ENCODE data around the gene MLH3. TPM values are rescaled to one million over a fixed set of nuclear protein-coding genes. Genes with fewer than 3 reads are reported as not detected.

MLH3 gene
- total RNA-seq, 4 donors from 2014 or later = 24.5 to 40.7 (median 32.9) TPM

DNA sequence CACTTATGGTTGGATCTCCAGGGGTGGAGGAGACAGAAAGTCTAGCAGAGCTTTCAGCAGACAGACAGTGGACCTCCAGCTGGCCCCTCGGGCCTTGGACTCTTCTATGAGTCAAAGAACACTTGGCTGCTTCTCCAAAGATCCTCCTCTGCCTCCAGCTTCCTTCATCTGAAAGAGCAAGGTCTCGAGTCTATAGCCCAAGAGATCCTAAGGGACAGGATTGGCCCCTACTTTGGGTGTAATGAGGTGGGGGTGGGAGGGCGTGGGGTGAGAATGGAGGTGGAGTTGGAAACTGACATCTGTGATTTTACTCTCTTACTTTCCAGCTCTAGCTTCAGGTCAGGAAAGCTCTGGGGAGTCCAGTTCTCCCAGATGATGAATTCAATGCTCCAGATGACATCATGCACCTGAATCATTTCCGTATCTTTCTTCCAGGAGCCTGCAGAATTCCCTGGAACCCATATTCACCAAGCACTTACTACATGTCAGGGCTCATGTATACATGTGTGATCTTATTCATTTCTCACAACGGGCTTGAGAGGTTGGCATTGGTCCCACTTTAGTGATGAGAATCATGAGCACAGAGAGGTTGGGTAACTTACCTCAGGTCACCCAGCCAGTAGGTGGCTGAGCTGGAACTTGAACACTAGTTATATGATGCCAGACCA, 85.6 kb downstream of the MLH3 start:
- DNase-seq (ENCODE audit: extremely low spot score) = no peak
- Histone ChIP-seq H3K4me3 (no peak overlapping the region), H3K27me3 (no peaks in the 10 kb centered on the region), H3K4me1 (peaks cover 10 to 34% (median 23%) of the 10 kb centered on the region in 4 donors), H3K9me3 (no peaks in the 10 kb centered on the region), H3K36me3 (no peaks in the 10 kb centered on the region), H3K27ac (replicated peaks in 1 of 4) (no peak overlapping the region)
- no peak for TF ChIP-seq POLR2A (IDR thresholded peaks at IDR 0.05; ENCODE audit: low read depth)
- TF ChIP-seq EP300 (IDR thresholded peaks at IDR 0.05) = no peak
- TF ChIP-seq, protein P1, sequence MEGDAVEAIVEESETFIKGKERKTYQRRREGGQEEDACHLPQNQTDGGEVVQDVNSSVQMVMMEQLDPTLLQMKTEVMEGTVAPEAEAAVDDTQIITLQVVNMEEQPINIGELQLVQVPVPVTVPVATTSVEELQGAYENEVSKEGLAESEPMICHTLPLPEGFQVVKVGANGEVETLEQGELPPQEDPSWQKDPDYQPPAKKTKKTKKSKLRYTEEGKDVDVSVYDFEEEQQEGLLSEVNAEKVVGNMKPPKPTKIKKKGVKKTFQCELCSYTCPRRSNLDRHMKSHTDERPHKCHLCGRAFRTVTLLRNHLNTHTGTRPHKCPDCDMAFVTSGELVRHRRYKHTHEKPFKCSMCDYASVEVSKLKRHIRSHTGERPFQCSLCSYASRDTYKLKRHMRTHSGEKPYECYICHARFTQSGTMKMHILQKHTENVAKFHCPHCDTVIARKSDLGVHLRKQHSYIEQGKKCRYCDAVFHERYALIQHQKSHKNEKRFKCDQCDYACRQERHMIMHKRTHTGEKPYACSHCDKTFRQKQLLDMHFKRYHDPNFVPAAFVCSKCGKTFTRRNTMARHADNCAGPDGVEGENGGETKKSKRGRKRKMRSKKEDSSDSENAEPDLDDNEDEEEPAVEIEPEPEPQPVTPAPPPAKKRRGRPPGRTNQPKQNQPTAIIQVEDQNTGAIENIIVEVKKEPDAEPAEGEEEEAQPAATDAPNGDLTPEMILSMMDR (IDR thresholded peaks at IDR 0.05) = no peak
- no peak for TF ChIP-seq POLR2AphosphoS5 (IDR thresholded peaks at IDR 0.05)
- 72% methylated on average over 5 of the region's 5 CpGs for WGBS
- intact Hi-C loops (cut with DNase I) = no loop called here

DNA sequence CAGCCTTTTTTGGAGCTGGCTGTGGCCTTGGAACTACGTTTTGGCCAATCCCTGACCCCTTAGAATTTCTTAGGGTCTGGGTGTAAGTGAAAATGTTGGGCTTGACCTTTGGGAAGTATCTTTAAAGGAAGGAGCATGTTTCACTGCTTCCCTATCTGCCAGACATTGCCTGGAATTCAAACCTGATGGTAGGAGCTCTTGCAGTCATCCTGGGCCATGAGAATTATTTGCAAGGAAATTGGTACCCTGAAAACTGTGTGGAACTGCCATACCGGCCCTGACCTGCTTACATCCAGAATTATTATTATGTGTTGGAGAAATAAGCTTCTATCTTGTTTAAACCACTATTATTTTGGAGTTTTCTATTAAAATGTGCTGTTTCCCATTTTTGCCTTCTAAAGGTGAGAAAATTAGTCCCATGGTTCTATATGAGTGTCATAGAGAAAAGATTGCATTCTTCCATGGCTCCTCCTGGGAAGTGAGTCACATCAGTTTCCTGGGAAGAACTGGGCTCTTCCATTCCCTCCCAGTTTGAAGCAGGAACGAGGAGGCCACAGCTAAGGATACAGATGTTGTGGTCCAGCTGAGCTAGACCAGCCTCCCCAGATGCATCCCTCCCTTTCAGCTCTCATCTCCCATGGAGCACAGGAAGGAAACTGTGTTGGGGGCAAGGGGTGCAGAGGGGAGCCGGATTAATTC, 86.3 kb downstream of the MLH3 start:
- TF ChIP-seq POLR2A (IDR thresholded peaks at IDR 0.05; ENCODE audit: low read depth) = no peak
- TF ChIP-seq, protein P1 (IDR thresholded peaks at IDR 0.05) = no peak
- no peak for TF ChIP-seq EP300 (IDR thresholded peaks at IDR 0.05)
- no peak for TF ChIP-seq POLR2AphosphoS5 (IDR thresholded peaks at IDR 0.05)
- no peak overlapping the region for H3K27ac ChIP-seq (replicated peaks in 1 of 4)
- 78% methylated on average over 3 of the region's 4 CpGs for WGBS
- no peaks in the 10 kb centered on the region for H3K9me3 ChIP-seq
- H3K36me3 ChIP-seq = no peaks in the 10 kb centered on the region
- DNase-seq (ENCODE audit: extremely low spot score) = no peak
- H3K27me3 ChIP-seq = no peaks in the 10 kb centered on the region
- peaks cover 10 to 34% (median 23%) of the 10 kb centered on the region in 4 donors for H3K4me1 ChIP-seq
- no peak overlapping the region for H3K4me3 ChIP-seq
- intact Hi-C loops (cut with DNase I) = no loop called here

Small RNAs within 50 kb of the gene (small RNA-seq; reads per million reads assigned to genes)
- gene RNU6-689P = 0 reads per million in 3 donors

Other genes starting within 250 kb of the MLH3 start
- gene PROX2, start 175.3 kb downstream of the MLH3 start, total RNA-seq = not detected
- 10 to 100 TPM; 72.7 to 96.2 (median 88.5) TPM for gene DLST, start 169.6 kb downstream of the MLH3 start, total RNA-seq
- gene RPS6KL1, start 128.2 kb downstream of the MLH3 start, total RNA-seq = 1 to 10 TPM; 5.3 to 9.7 (median 7.7) TPM
- gene PGF, start 95.9 kb downstream of the MLH3 start, total RNA-seq = 10 to 100 TPM; 16.7 to 69.6 (median 18.4) TPM
- 10 to 100 TPM; 23.3 to 58.0 (median 45.9) TPM for gene EIF2B2, start 48.5 kb downstream of the MLH3 start, total RNA-seq
- 10 to 100 TPM in 3 of 4 donors, 1 to 10 TPM in 1; 9.1 to 20.3 (median 16.9) TPM for gene ACYP1, start 12.6 kb upstream of the MLH3 start, total RNA-seq
- 1 to 10 TPM; 4.3 to 7.1 (median 5.9) TPM for gene ZC2HC1C, start 18.2 kb upstream of the MLH3 start, total RNA-seq
- gene NEK9, start 75.6 kb upstream of the MLH3 start, total RNA-seq = 100 to 1,000 TPM in 1 of 4 donors, 10 to 100 TPM in 3; 52.3 to 111 (median 79.0) TPM
- 100 to 1,000 TPM; 115 to 164 (median 129) TPM for gene TMED10, start 125.1 kb upstream of the MLH3 start, total RNA-seq
- gene FOS, start 227.4 kb upstream of the MLH3 start, total RNA-seq = 100 to 1,000 TPM in 2 of 4 donors, 10 to 100 TPM in 2; 68.6 to 695 (median 143) TPM

All from esophagus muscularis mucosa (tissue), 4 donors.